Motor neuron (in vitro differentiated cells): Measurements from ENCODE around the gene HS6ST2. TPM values are rescaled to one million over a fixed set of nuclear protein-coding genes. Genes with fewer than 3 reads are reported as not detected.

Source experiments
- ATAC-seq, 8 experiments: fragments of 200-7000 bp; cut with Tn5 transposase; replicated peaks in 6 of 8; 2 replicates each; pipeline ENCODE4 v1.8.0; 2021; ENCODE audit warnings: mild to moderate bottlenecking in 8 of 8, moderate library complexity in 8 of 8
- H3K27ac ChIP-seq, 2 donors: fragments of 250-450 bp; sonication (Bioruptor Pico); 2 replicates each; pipeline ENCODE4 v1.9.0; 2021; ENCODE audit warnings: antibody characterized with exemption in 2 of 2, mild to moderate bottlenecking in 2 of 2, moderate library complexity in 1 of 2
- H3K4me1 ChIP-seq, 2 donors: fragments of 250-450 bp; sonication (Bioruptor Pico); replicated peaks in 1 of 2; 2 replicates each; pipeline ENCODE4 v1.6.1; 2021; ENCODE audit warnings: antibody characterized with exemption in 2 of 2, mild to moderate bottlenecking in 2 of 2, moderate library complexity in 1 of 2
- H3K4me3 ChIP-seq, 5 donors: fragments of 250-450 bp; sonication (Bioruptor Pico); 2 replicates each; pipeline ENCODE4 v1.9.0; 2021; ENCODE audit warnings: antibody characterized with exemption in 5 of 5, mild to moderate bottlenecking in 5 of 5, moderate library complexity in 4 of 5
- WGBS, 10 experiments: fragments of 450-650 bp; shearing (Covaris generic); methylation state at CpG; one replicate each; pipeline ENCODE4 v1.0.0; 2022; 5-methylcytosine and 5-hydroxymethylcytosine counted together
- in situ Hi-C, 9 experiments: fragments of 400-800 bp; cut with MboI; loops; one replicate each; pipeline ENCODE4 v1.15.0; 2021; ENCODE audit warnings: low sequenced_read_pairs in 9 of 9, low pct_unique_long_range_greater_than_20kb in 2 of 9; ENCODE audit not compliant: unreplicated experiment in 9 of 9
- total RNA-seq, 8 experiments: library from RNA; unstranded; fragments of 300-600 nt; gene quantifications; 2 replicates each; pipeline versions ENCODE4 v1.2.3 to v1.2.4, GENCODE V29; 2022

Gene HS6ST2
- total RNA-seq, 8 experiments from 2014 or later, result 14.2 to 25.7 (median 15.7) TPM

DNA sequence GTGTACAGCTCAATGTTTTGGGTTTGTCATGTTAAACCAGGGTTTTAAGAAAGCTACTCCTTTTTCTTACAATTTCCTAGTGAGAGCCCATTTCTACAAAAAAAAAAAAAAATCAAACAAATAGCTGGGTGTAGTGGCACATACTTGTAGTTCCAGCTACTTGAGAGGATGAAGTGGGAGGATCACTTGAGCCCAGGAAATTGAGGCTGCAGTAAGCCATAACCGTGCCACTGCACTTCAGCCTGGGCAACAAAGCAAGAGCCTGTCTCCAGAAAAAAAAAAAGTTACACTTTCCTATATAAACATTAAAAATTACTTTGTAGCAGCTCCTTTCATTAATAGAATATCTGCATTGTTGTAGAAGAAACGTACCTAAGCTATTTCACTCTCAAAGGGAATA lies 166.7 kb downstream of the HS6ST2 start:
- Histone ChIP-seq H3K4me1 (no peaks in the 10 kb centered on the region), H3K4me3 (no peak overlapping the region), H3K27ac (no peak overlapping the region)
- ATAC-seq, result no peak
- whole genome bisulfite sequencing, 10 experiments, result 40 to 100% (median 56%) methylated on average over 1 of the region's 2 CpGs; no CpG with 5 or more reads in 4 of the 10 experiments
- in situ Hi-C loops, result no loop called here

DNA sequence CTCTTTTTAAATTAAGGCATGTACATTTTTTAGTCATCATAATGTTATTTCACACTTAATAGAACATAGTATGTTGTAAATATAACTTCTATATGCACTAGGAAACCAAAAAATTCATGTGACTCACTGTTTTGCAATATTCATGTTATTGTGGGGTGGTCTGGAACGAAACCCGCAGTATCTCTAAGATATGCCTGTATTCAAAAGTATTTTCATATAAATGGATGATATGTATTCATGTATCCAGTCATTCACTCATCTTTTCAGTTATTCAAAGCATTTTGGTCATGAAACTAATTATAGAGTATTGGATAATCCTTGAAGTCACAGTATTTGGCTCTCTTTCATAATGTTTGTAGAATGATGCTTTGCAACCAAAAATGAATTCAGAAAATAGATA lies 168.1 kb downstream of the HS6ST2 start:
- no peak overlapping the region for H3K27ac ChIP-seq
- ATAC-seq, result peak in 3 of 8 experiments; percentile 52 to 72 (median 63)
- no peaks in the 10 kb centered on the region for H3K4me1 ChIP-seq
- no peak overlapping the region for H3K4me3 ChIP-seq
- 0 to 53% (median 0%) methylated on average over 1 to 2 of the region's 2 CpGs; no CpG with 5 or more reads in 7 of the 10 experiments for WGBS, 10 experiments
- in situ Hi-C loops, result no loop called here

DNA sequence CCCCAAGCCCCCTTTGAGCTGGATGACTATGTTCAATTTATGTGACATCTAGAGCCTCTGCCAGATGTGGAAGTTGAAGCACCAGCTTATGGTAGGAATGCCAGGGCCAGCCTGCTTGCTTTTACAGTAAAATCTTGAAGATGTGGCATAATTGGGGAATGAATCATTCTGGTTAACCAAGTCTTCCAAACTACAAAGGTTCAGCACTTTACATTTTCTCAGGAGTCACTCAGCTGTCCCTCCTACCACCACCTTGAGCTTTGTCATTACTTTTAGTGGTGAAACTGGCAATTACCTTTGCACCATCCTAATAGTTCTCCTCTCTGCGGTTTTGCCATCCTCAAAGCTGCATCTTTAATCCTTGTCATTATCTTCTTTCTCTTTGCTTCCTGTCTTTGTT lies 172.2 kb downstream of the HS6ST2 start:
- 43 to 100% (median 81%) methylated on average over 1 of the region's 1 CpG; no CpG with 5 or more reads in 6 of the 10 experiments for WGBS, 10 experiments
- no peak overlapping the region for H3K4me3 ChIP-seq
- ATAC-seq, result no peak
- H3K4me1 ChIP-seq, result no peaks in the 10 kb centered on the region
- no peak overlapping the region for H3K27ac ChIP-seq
- in situ Hi-C loops, result no loop called here

DNA sequence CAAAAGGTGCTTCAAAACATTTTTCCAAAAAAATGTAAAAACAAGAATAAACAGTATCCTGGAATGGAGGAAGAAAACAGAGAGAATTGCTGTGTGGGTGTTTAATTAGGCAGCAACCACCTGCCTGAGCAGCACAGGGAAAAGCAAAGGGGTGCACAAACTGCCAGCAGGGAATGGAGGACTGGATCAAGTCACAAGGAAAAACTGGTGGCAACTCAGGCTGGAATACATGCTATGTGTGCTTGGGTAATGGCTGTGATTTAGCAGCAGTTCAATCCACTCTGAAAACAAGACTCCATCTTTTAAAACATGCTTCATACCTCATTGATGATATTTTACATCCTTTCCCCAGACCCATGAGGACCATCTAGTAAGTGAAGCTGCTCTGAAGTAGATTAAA lies 179.5 kb downstream of the HS6ST2 start:
- H3K4me1 ChIP-seq, result no peaks in the 10 kb centered on the region
- peak in 2 of 8 experiments; percentile 34 to 49 for ATAC-seq
- no peak overlapping the region for H3K27ac ChIP-seq
- in situ Hi-C loops, result no loop called here
- H3K4me3 ChIP-seq, result no peak overlapping the region

DNA sequence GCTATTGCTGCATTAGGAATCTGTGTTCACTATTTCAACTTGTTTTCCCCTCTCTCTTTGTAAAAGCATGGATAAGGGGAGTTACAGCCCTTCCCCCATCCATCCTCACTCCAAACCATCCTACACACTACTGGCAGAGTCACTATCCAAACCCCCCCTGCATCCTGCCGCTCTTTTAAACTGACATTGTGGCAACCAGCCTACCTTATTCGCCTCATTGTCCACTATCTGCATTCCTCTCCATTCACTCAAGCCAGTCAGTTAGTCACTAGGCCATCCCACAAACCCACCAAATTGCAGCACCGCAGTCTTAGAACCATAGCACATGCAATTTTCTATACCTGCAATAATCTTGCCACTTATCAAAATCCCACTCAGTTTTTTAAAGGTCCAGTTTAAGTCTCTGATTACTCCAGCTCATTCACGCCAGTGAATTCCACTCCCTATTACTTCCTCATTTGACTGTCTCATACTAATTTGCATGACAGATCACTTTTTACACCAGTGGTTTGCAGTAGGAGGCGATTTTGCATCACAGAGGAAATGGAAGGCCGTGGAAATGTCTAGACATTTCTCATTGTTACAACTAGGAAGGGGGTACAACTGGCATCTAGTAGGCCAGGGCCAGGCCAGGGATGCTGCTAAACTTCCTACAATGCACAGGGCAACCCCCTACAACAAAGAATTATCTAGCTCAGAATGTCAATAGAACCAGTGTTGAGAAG lies 181.8 kb downstream of the HS6ST2 start:
- H3K4me1 ChIP-seq, result no peaks in the 10 kb centered on the region
- ATAC-seq, result no peak
- in situ Hi-C loops, result no loop called here
- no peak overlapping the region for H3K27ac ChIP-seq
- WGBS, 10 experiments, result 26 to 73% (median 61%) methylated on average over 2 to 5 of the region's 6 CpGs; no CpG with 5 or more reads in 6 of the 10 experiments
- H3K4me3 ChIP-seq, result no peak overlapping the region

DNA sequence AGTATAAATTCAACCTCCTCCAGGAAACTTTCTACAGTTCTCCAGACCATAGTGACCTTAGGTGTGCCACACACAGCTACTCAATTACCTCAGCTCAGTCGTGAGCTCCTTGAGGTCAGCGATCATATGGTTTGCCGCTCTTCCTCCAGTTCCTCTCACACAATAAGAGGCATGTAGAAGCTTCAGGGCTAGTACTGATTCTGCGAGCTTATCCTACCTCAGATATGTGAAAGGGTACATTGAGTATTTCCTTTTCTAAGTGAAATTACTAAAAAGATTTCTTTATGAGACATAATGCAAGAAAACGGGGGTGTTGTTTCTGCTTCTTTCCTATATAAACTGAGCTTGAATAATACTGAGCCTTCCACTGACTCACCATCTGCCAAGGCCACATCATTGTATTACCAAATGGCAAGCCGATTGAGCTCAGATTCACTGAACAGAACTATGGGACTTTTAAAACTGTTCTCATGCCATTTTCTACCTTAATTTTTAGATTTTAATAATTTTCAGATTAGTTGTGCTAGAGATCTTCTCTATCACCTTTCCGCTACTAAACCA lies 183.1 kb downstream of the HS6ST2 start:
- H3K4me1 ChIP-seq, result no peaks in the 10 kb centered on the region
- WGBS, 10 experiments, result 20 to 100% (median 76%) methylated on average over 1 to 4 of the region's 7 CpGs; no CpG with 5 or more reads in 4 of the 10 experiments
- no peak overlapping the region for H3K4me3 ChIP-seq
- no peak overlapping the region for H3K27ac ChIP-seq
- no peak for ATAC-seq
- in situ Hi-C loops, result no loop called here

DNA sequence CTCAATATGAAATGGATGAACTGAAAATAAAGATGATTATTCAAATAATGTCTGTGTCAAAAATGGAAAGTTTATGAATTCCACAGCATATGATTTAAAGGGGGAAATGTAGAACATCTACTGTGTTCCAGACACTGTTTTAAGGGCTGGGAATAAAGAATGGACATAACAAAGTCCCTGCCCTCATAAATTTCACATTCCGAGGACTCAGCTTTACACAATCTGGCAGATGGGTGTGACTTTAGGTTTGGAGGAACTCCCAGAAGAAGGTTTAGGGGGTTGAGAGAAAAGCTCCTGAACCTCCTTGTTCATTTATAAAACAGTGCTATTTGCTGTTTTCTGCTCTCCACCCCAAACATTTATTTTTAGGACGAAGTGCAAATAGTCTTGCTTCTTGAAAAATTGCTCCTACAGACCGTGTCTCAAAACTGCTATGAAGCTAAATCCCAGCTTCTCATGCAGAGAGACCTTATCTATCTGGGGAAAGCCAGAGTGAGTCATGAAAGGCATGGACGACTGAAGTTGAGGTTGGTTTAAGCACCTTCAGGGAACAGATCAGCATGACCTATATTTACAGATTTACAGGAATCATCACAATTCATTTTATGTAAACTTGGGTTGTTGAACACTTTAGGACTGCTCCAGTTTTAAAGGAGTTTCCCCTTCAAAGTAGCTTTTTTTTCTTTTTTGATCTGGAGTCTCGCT lies 184.3 kb downstream of the HS6ST2 start:
- Histone ChIP-seq H3K4me3 (no peak overlapping the region), H3K4me1 (no peaks in the 10 kb centered on the region), H3K27ac (no peak overlapping the region)
- in situ Hi-C loops, result no loop called here
- peak in 3 of 8 experiments; percentile 76 to 94 (median 91) for ATAC-seq
- WGBS, 10 experiments, result 0 to 51% (median 0%) methylated on average over 1 to 5 of the region's 5 CpGs; no CpG with 5 or more reads in 7 of the 10 experiments

DNA sequence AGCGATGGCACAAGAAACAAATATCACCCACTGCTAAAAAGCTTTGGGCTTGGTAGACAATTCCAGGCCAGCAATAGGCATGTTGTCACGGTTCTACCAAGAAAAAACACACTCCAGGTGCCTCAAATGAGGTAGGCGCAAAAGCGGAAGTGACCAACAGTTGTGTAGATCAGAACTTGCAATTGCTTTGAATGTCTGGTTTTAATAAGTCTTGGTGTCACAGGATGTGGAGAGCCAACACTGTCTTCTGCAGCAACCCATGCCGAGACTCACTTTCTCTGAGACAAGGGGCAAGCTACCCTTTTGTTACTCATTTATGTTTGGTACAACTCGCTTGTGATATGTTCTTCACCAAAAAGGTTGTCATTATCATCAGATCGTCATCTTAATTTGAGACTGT lies 188.8 kb downstream of the HS6ST2 start:
- Histone ChIP-seq H3K4me3 (no peak overlapping the region), H3K27ac (no peak overlapping the region), H3K4me1 (no peaks in the 10 kb centered on the region)
- no peak for ATAC-seq
- in situ Hi-C loops, result no loop called here
- WGBS, 10 experiments, result 0 to 100% (median 60%) methylated on average over 1 to 5 of the region's 7 CpGs; no CpG with 5 or more reads in 5 of the 10 experiments

DNA sequence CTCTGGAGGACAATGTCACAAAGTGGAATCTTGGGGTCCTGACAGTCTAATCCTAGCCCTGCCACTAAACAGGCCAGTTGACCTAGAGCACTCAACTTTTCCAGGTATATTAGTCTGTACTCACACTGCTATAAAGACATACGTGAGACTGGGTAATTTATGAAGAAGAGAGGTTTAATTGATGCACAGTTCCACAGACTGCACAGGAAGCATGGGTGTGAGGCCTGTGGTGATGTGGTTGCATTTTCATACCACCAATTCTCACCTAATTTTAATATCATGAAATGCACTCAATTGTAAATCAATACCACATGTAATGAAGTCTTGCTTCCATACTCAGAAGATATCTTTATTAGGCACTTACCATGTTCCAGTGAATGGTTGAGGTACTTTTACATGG lies 192.0 kb downstream of the HS6ST2 start:
- WGBS, 10 experiments, result 60 to 83% (median 80%) methylated on average over 1 of the region's 1 CpG; no CpG with 5 or more reads in 7 of the 10 experiments
- Histone ChIP-seq H3K4me1 (peaks cover 0 to 2% of the 10 kb centered on the region in 2 donors), H3K4me3 (no peak overlapping the region), H3K27ac (no peak overlapping the region)
- in situ Hi-C loops, result no loop called here
- no peak for ATAC-seq

DNA sequence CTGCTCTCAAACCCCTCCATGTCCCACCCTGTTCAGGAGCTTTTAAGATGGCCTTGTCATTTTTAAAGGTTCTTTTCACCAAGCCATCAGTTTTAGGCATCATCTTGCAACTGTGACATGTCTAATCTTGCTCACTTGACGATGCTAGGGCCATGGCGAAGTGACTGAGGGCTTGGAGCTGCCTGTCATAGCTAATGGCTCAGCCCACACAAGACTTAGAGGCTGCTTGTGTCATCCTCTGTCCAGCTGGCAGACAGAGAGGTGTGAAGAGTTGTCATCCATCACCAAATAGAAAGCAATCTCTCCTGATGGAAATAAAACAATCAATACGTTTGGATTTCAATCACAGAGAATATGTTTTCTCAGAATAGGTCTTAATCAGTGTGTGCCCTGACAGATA lies 194.9 kb downstream of the HS6ST2 start:
- WGBS, 10 experiments, result 17 to 100% (median 40%) methylated on average over 1 to 3 of the region's 3 CpGs; no CpG with 5 or more reads in 5 of the 10 experiments
- Histone ChIP-seq H3K4me3 (no peak overlapping the region), H3K27ac (no peak overlapping the region), H3K4me1 (peaks cover 4 to 6% of the 10 kb centered on the region in 2 donors)
- in situ Hi-C loops, result no loop called here
- ATAC-seq, result peak in 5 of 8 experiments; percentile 70 to 84 (median 79)

DNA sequence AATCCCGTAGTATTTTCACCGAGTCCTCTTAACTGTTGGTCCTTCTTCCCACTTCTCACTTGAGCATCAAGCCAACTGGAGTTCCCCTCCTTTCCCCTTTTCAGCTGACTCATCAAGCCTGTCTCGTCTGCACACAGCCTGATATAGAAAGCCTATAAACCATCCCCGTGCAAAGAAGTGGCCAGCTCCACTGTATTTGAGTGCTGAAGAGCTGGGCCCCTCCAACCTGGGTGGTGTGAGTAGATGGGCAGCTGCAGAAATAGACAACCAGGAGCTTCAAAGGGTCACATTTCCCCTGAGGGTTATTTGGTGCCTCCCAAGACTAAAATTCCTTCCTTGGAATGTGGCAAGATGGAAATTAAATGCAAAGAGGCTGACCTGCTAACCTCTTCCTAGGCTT lies 199.7 kb downstream of the HS6ST2 start:
- 8 to 40% methylated on average over 1 to 2 of the region's 4 CpGs; no CpG with 5 or more reads in 8 of the 10 experiments for WGBS, 10 experiments
- Histone ChIP-seq H3K4me3 (no peak overlapping the region), H3K4me1 (peaks cover 6 to 7% of the 10 kb centered on the region in 2 donors), H3K27ac (no peak overlapping the region)
- peak; percentile 38 to 94 (median 56) for ATAC-seq
- in situ Hi-C loops, result no loop called here

DNA sequence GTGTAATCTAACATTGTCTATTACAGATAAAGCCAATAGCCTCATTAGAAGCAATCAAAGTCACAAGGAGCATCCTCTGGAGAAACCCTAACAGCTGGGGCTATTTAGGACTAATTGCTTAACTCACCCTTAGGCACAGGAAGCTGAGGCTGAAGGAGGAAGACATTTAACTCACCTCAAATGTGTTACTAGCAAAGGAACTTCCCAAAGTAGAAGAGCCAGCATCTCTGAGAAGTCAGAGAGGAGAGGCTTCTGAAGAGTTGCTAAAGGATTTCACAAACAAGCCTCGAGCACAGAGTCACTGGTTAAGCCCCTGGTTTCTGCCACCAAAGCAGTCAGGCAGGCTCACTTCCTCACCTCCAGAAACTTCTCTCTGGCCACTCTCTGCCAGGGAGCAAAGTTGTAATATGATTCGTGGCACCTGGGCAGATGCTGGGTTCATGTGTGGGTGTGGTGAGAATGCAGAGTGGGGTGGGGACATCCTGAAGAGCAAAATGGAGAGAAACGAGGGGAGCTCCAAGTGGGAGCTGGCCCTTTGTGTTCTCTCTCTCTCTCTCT lies 201.3 kb downstream of the HS6ST2 start:
- in situ Hi-C loops, result no loop called here
- ATAC-seq, result no peak
- no peak overlapping the region for H3K4me3 ChIP-seq
- peaks cover 4 to 9% of the 10 kb centered on the region in 2 donors for H3K4me1 ChIP-seq
- 33 to 60% methylated on average over 1 of the region's 3 CpGs; no CpG with 5 or more reads in 8 of the 10 experiments for WGBS, 10 experiments
- H3K27ac ChIP-seq, result no peak overlapping the region

DNA sequence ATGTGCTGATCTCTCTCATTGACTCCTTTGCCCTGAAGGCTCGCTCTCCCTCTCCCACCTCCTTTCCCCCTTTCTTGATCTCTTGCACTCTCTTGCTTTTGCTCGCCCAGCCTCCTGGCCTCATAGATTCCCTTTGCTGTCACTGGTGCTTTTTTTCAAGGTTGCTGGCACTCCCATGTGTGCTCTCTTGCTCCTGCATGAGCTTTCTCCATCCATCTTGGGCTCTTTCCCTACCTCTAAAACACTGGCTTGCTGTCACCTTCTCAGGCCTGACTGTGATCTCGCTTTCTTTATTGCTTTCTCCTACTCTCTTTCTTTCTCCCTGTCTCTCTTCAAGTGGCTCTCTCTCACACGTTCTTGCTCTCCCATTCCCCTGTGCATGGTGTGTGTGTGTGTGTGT lies 202.0 kb downstream of the HS6ST2 start:
- Histone ChIP-seq H3K4me1 (peaks cover 4 to 9% of the 10 kb centered on the region in 2 donors), H3K4me3 (no peak overlapping the region), H3K27ac (no peak overlapping the region)
- ATAC-seq, result peak in 4 of 8 experiments; percentile 6 to 52 (median 26)
- WGBS, 10 experiments, result 28 to 100% (median 51%) methylated on average over 1 to 4 of the region's 4 CpGs; no CpG with 5 or more reads in 6 of the 10 experiments
- in situ Hi-C loops, result no loop called here
